HepG2 (cell line): ENCODE measurements around the gene DOCK2. TPM values are rescaled to one million over a fixed set of nuclear protein-coding genes. Genes with fewer than 3 reads are reported as not detected.

Source experiments
- ATAC-seq: fragments of 200-7000 bp; cut with Tn5 transposase; 3 replicates; pipeline ENCODE4 v1.9.1; 2020; ENCODE audit warnings: mild to moderate bottlenecking, moderate library complexity
- BruUV-seq: library from RNA; stranded (reverse); fragments of 400-500 nt; replicated peaks from 2 replicates; lab custom pipeline; 2021; lab: Mats Ljungman, UMichigan
- CTCF ChIA-PET: fragments of 300-600 bp; formaldehyde crosslinking; extraction: SDS; loops from one replicate; lab custom pipeline; 2021; ENCODE audit warnings: low total read pairs, inconsistent platforms, low intra/inter-chr PET ratio; lab: Yijun Ruan, JAX
- POLR2A ChIA-PET: fragments of 350-600 bp; sonication (Branson Sonifier 250); formaldehyde crosslinking; loops from one replicate; lab custom pipeline; 2020; ENCODE audit warnings: antibody characterized with exemption, inconsistent platforms; lab: Yijun Ruan, JAX
- DNase-seq: peaks from one replicate; pipeline ENCODE4 v3.0.0-alpha.2; 2015; ENCODE audit warnings: low spot score
- FAIRE-seq: peaks from 3 replicates; lab custom pipeline; 2011; peaks lifted over from hg19 to GRCh38; lab: Jason Lieb, UNC
- H2AFZ ChIP-seq: one replicate; pipeline ENCODE4 v1.6.1; 2011; ENCODE audit warnings: low read length, inconsistent platforms
- H3K27ac ChIP-seq: fragments of 300-600 bp; 3 replicates; pipeline ENCODE4 v1.8.0; 2011; ENCODE audit warnings: mixed run types, mild to moderate bottlenecking, mixed read lengths, low read length, inconsistent platforms; ENCODE audit not compliant: insufficient read depth; ENCODE audit errors: extremely low read length
- H3K27me3 ChIP-seq, 2 experiments: fragments of 200-600 bp in 1 of 2; 2 replicates in 1 of 2; 3 replicates in 1 of 2; pipeline versions ENCODE4 v1.6.0 to v1.8.0; 2011; ENCODE audit warnings: low read length in 2 of 2, mild to moderate bottlenecking in 2 of 2, moderate library complexity in 2 of 2, inconsistent platforms in 1 of 2; ENCODE audit not compliant: insufficient read depth in 2 of 2, control insufficient read depth in 1 of 2
- H3K36me3 ChIP-seq, 2 experiments: fragments of 200-600 bp in 1 of 2; replicated peaks in 1 of 2; 2 replicates in 1 of 2; 3 replicates in 1 of 2; pipeline versions ENCODE4 v1.5.1 to v1.8.0; 2011; ENCODE audit warnings: low read length in 2 of 2, inconsistent platforms in 1 of 2; ENCODE audit not compliant: insufficient read depth in 2 of 2, control insufficient read depth in 1 of 2
- H3K4me1 ChIP-seq: 2 replicates; pipeline ENCODE4 v1.5.1; 2012; ENCODE audit warnings: low read length, inconsistent platforms; ENCODE audit not compliant: insufficient read depth
- H3K4me2 ChIP-seq: 2 replicates; pipeline ENCODE4 v1.6.0; 2011; ENCODE audit warnings: low read depth, low read length, inconsistent platforms
- H3K4me3 ChIP-seq, 3 experiments: fragments of 200-600 bp in 1 of 3; sonication (generic), shearing (Covaris generic) in 1 of 3; replicated peaks in 1 of 3; 2 replicates each; pipeline ENCODE4 v1.5.1; 2011 to 2016; ENCODE audit warnings: low read length in 3 of 3, inconsistent platforms in 2 of 3, low read depth in 2 of 3, mild to moderate bottlenecking in 2 of 3, control low read depth in 1 of 3, mixed read lengths in 1 of 3; ENCODE audit not compliant: insufficient read depth in 1 of 3
- H3K79me2 ChIP-seq: one replicate; pipeline ENCODE4 v1.6.1; 2011; ENCODE audit warnings: low read length, inconsistent platforms; ENCODE audit not compliant: insufficient read depth
- H3K9ac ChIP-seq: 2 replicates; pipeline ENCODE4 v1.6.0; 2011; ENCODE audit warnings: mild to moderate bottlenecking, low read depth, low read length, inconsistent platforms; ENCODE audit not compliant: insufficient read depth
- H3K9me3 ChIP-seq: 2 replicates; pipeline ENCODE4 v1.5.1; 2012; ENCODE audit warnings: mild to moderate bottlenecking, low read length
- H4K20me1 ChIP-seq: 2 replicates; pipeline ENCODE4 v1.6.0; 2011; ENCODE audit warnings: inconsistent platforms, mild to moderate bottlenecking, low read length, moderate library complexity; ENCODE audit not compliant: insufficient read depth
- AHDC1 ChIP-seq: sonication (generic); formaldehyde crosslinking; IDR thresholded peaks from 2 replicates; pipeline ENCODE4 v1.5.1; 2020; ENCODE audit warnings: mild to moderate bottlenecking, missing genetic modification reagents, borderline replicate concordance
- EP300 ChIP-seq, 3 experiments: sonication (generic) in 1 of 3; formaldehyde crosslinking in 1 of 3; IDR thresholded peaks; 2 replicates each; pipeline versions ENCODE4 v1.5.1 to v1.6.1; 2011 to 2020; ENCODE audit warnings: low read depth in 2 of 3, low read length in 2 of 3, borderline replicate concordance in 1 of 3, improper control_type of control experiment in 1 of 3, mild to moderate bottlenecking in 1 of 3, missing genetic modification reagents in 1 of 3, moderate library complexity in 1 of 3
- ERF ChIP-seq: IDR thresholded peaks from 2 replicates; pipeline ENCODE4 v1.6.1; 2018; ENCODE audit warnings: missing biosample characterization, missing genetic modification reagents
- NBN ChIP-seq: fragments of 450-650 bp; conservative IDR thresholded peaks from 2 replicates; pipeline ENCODE4 v1.6.1; 2017
- WGBS: methylation state at CpG from one replicate; pipeline ENCODE4 v1.1.6; 2017; ENCODE audit warnings: low lambda C conversion rate; 5-methylcytosine and 5-hydroxymethylcytosine counted together
- in situ Hi-C: cut with HindIII; loops from 2 replicates; pipeline ENCODE4 v1.10.0; 2017; ENCODE audit warnings: low pct_unique_long_range_greater_than_20kb; ENCODE audit not compliant: extremely low pct_ligation_motif_present
- intact Hi-C: fragments of 100-400 bp; cut with micrococcal nuclease; formaldehyde crosslinking; loops from one replicate; pipeline ENCODE4 v1.10.0; 2022; ENCODE audit not compliant: unreplicated experiment
- polyA plus RNA-seq, 8 experiments: library from polyadenylated mRNA; depleted of rRNA in 3 of 8; stranded (reverse) in 7 of 8; unstranded in 1 of 8; fragments of >200 nt; fragmentation: Illumina TruSeq in 4 of 8; extraction: Trizol in 4 of 8; gene quantifications; 2 replicates each; pipeline versions ENCODE4 v1.2.1 to v1.2.3, GENCODE V29; 2011 to 2016; ENCODE audit warnings: low read depth in 4 of 8, missing spikeins in 1 of 8, mixed read lengths in 1 of 8; ENCODE audit not compliant: insufficient read depth in 1 of 8
- total RNA-seq, 5 experiments: library from RNA; depleted of rRNA; stranded (reverse); fragments of >200 nt; fragmentation: Illumina TruSeq; extraction: Trizol; gene quantifications; 2 replicates each; pipeline ENCODE4 v1.2.3, GENCODE V29; 2016; ENCODE audit warnings: low read depth in 1 of 5
- TF ChIP-seq, protein P1 (sequence below): sonication (generic); formaldehyde crosslinking; IDR thresholded peaks from 2 replicates; pipeline ENCODE4 v1.4.0; 2020; ENCODE audit warnings: missing genetic modification reagents
- TF ChIP-seq, protein P2 (sequence below): IDR thresholded peaks from 2 replicates; pipeline ENCODE4 v1.6.1; 2016

Gene DOCK2
- total and polyA plus RNA-seq, 2 of the 13 experiments (the other 11 are each of a cell fraction or from before 2014, with no cell fraction given), result not detected

- TF ChIP-seq EP300 (IDR thresholded peaks at IDR 0.05; ENCODE audit: low read depth in 2 of 2, low read length in 2 of 2) (no peak), EP300 (CRISPR knock-in tag; IDR thresholded peaks at IDR 0.05; ENCODE audit: borderline replicate concordance) (no peak), ERF (CRISPR knock-in tag) (no peak)
- TF ChIP-seq, protein P1, sequence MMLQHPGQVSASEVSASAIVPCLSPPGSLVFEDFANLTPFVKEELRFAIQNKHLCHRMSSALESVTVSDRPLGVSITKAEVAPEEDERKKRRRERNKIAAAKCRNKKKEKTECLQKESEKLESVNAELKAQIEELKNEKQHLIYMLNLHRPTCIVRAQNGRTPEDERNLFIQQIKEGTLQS (CRISPR knock-in tag), result no peak
These were observed 269.9 kb downstream of the DOCK2 start (continued) for GRCh38 chr5:169906745-169907649.

DNA sequence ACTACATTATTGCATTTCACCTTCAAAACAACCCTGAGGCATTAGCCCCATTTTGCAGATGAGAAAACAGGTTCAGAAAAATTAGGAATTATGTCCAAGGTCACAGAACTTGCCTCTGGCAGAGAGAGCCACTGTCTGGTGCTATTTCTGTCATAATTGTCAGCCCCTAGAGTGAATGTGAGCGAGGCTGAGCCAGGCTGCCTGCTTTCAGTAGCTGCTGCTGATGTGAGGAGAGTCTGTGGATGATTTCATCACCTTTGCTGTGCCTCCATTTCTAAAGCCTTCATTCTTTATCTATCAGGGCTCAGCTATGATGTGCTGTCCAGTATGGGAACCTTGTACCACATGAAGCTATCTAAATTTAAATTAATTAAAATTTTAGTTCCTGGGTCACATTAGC is 271.8 kb downstream of the DOCK2 start:
- no peaks in the 10 kb centered on the region for H3K9me3 ChIP-seq
- H3K79me2 ChIP-seq, result no peaks in the 10 kb centered on the region
- H3K4me2 ChIP-seq, result no peak overlapping the region
- in situ Hi-C loops (no loop called here), intact Hi-C loops (no loop called here)
- POLR2A ChIA-PET, result no interaction called here
- H3K27me3 ChIP-seq, result no peaks in the 10 kb centered on the region; a peak in 1 of 5 replicates
- FAIRE-seq, result no peak
- CTCF ChIA-PET, result no interaction called here
- no peak for ATAC-seq
- H3K27ac ChIP-seq, result no peak overlapping the region
- H3K4me3 ChIP-seq, result no peak overlapping the region
- no peak for TF ChIP-seq NBN
- TF ChIP-seq, protein P2, sequence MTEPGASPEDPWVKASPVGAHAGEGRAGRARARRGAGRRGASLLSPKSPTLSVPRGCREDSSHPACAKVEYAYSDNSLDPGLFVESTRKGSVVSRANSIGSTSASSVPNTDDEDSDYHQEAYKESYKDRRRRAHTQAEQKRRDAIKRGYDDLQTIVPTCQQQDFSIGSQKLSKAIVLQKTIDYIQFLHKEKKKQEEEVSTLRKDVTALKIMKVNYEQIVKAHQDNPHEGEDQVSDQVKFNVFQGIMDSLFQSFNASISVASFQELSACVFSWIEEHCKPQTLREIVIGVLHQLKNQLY, result no peak
- TF ChIP-seq AHDC1 (CRISPR knock-in tag), result no peak
- DNase-seq, result no peak
- BruUV-seq, result no TSS peak
- H3K9ac ChIP-seq, result no peak overlapping the region
- WGBS, result 0% methylated on average over 1 of the region's 1 CpG
- H3K4me1 ChIP-seq, result no peaks in the 10 kb centered on the region
- no peaks in the 10 kb centered on the region for H3K36me3 ChIP-seq
- H2AFZ ChIP-seq, result no peak overlapping the region
- no peaks in the 10 kb centered on the region for H4K20me1 ChIP-seq
